Measurements from ENCODE around the gene TM7SF2.
A peak's percentile ranks its signal among the peaks of the same experiment; 100 is the strongest.

DNA sequence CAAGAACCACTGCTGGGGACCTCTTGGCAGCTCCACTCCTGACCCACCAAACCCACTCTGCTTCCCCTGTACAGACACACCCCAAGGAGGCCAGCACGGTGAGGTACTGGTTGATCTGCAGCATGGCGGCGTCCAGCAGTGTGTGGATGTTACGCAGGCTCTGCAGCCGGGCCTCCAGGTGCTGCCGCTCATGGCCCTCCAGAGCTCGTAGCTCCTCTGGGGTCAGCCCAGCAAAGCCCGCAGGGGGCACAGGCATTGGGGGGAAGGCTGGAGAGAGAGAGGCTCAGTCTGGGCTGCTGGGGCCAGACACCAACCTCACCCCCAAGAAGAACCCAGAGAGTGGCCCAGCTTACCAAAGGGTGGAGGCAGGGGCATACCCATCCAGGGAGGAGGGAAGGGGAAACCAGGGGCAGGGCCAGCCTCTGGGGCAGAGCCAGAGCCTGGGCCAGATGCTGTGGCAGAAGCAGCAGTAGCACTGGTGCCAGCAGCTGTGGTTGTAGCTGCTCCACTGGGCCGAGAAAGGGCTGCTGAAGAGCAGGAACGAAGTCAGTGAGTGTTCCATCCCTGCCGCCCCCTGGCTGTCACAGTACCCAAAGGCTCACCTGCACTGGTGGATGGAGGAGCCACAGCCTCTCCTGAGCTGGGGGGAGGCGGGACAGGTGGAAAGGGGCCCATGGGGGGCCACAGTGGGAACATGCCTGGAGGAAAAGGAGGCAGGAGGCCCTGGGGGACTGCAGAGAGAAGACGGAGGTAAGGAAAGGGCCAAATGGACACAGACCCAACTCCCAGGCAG, 18.2 kb downstream of the TM7SF2 start:
- TF ChIP-seq, protein P1, sequence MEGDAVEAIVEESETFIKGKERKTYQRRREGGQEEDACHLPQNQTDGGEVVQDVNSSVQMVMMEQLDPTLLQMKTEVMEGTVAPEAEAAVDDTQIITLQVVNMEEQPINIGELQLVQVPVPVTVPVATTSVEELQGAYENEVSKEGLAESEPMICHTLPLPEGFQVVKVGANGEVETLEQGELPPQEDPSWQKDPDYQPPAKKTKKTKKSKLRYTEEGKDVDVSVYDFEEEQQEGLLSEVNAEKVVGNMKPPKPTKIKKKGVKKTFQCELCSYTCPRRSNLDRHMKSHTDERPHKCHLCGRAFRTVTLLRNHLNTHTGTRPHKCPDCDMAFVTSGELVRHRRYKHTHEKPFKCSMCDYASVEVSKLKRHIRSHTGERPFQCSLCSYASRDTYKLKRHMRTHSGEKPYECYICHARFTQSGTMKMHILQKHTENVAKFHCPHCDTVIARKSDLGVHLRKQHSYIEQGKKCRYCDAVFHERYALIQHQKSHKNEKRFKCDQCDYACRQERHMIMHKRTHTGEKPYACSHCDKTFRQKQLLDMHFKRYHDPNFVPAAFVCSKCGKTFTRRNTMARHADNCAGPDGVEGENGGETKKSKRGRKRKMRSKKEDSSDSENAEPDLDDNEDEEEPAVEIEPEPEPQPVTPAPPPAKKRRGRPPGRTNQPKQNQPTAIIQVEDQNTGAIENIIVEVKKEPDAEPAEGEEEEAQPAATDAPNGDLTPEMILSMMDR (IDR thresholded peaks at IDR 0.05 in 8 of 11, conservative IDR thresholded peaks at IDR 0.05 in 3 of 11): peak in 5 of 11 experiments; percentile 10 to 42 (median 25)
- TF ChIP-seq POLR2A (IDR thresholded peaks at IDR 0.05): no peak

All from spleen (tissue), 7 donors.